Measurements from ENCODE around the gene HEPACAM2. TPM values are rescaled to one million over a fixed set of nuclear protein-coding genes. Genes with fewer than 3 reads are reported as not detected.

Gene HEPACAM2
- total and polyA plus RNA-seq, 2 of the 8 experiments (the other 6 are each of a cell fraction or from before 2014, with no cell fraction given): not detected

DNA sequence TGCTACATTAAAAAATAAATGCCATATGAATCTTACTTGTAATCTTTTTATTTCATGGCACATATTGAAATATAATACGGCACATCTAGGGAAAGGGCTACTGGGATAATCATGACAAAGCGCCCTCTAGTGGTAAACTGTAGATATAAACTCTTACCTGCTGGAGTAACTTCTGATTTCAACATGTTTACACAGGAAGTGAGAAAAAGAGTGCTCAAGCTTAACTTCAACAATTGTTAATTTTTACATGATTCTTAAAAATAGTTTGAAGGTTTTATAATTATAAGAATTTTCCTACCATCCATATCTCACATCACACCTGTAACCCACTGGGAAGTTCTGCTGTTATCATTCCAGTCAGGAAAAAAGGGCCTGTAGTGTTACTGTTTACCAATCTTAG is 2.0 kb upstream of the HEPACAM2 start:
- Histone ChIP-seq H3K4me1 (replicated peaks in 1 of 4; ENCODE audit: control insufficient read depth in 3 of 4, insufficient read depth in 4 of 4, low read length in 3 of 4) (no peaks in the 10 kb centered on the region), H3K27ac (ENCODE audit: low read depth, low read length) (no peak overlapping the region), H3K9me3 (ENCODE audit: insufficient read depth in 2 of 2, low read depth in 1 of 2, low read length in 1 of 2) (no peaks in the 10 kb centered on the region), H2BK20ac (ENCODE audit: low read length) (no peak overlapping the region), H4K5ac (ENCODE audit: insufficient read length, low read depth, low read length) (no peak overlapping the region), H2BK12ac (ENCODE audit: low read depth, low read length) (no peak overlapping the region), H3K79me2 (ENCODE audit: control insufficient read depth in 1 of 2, insufficient read depth in 2 of 2, low read length in 2 of 2) (peaks cover 0 to 7% of the 10 kb centered on the region in 2 experiments; a peak in 1 of 4 replicates), H3K4me2 (ENCODE audit: insufficient read depth in 1 of 2, low read depth in 2 of 2, low read length in 2 of 2) (no peak overlapping the region), H2BK120ac (replicated peaks; ENCODE audit: low read depth, low read length) (no peak overlapping the region), H2BK15ac (ENCODE audit: low read length) (no peak overlapping the region), H2BK5ac (ENCODE audit: low read depth, low read length) (no peak overlapping the region), H2AK5ac (ENCODE audit: low read depth, low read length) (no peak overlapping the region), H3K23ac (ENCODE audit: insufficient read length) (no peak overlapping the region), H3K79me1 (ENCODE audit: low read depth, low read length) (no peaks in the 10 kb centered on the region; the same call in 1 of the 2 replicates), H3K4ac (replicated peaks; ENCODE audit: insufficient read length, low read depth, low read length) (no peak overlapping the region), H3K23me2 (ENCODE audit: low read depth, low read length) (peaks cover 4% of the 10 kb centered on the region; the same call in 1 of the 2 replicates), H3K36me3 (ENCODE audit: control insufficient read depth in 2 of 4, insufficient read depth in 4 of 4, low read length in 3 of 4) (no peaks in the 10 kb centered on the region), H4K8ac (ENCODE audit: extremely low read depth, insufficient read depth, low read length) (no peak overlapping the region), H3K56ac (replicated peaks; ENCODE audit: insufficient read length, low read depth, low read length) (no peak overlapping the region), H4K91ac (replicated peaks; ENCODE audit: insufficient read length, low read length) (no peak overlapping the region), H2AFZ (ENCODE audit: low read length) (no peak overlapping the region), H3K18ac (ENCODE audit: extremely low read depth, low read length) (no peak overlapping the region), H3K27me3 (replicated peaks in 1 of 4; ENCODE audit: control insufficient read depth in 3 of 4, extremely low read depth in 1 of 4, insufficient read depth in 3 of 4, low read length in 3 of 4) (no peaks in the 10 kb centered on the region), H3K4me3 (ENCODE audit: extremely low read depth in 1 of 4, insufficient read depth in 2 of 4, low read depth in 3 of 4, low read length in 4 of 4) (no peak overlapping the region), H4K20me1 (replicated peaks in 1 of 2; ENCODE audit: control insufficient read depth in 1 of 2, insufficient read depth in 2 of 2, low read length in 2 of 2) (no peaks in the 10 kb centered on the region), H3K9ac (replicated peaks in 1 of 4; ENCODE audit: extremely low read depth in 1 of 4, low read depth in 3 of 4, low read length in 3 of 4) (no peak overlapping the region), H3K14ac (ENCODE audit: insufficient read length) (no peak overlapping the region)
- WGBS, 2 experiments (ENCODE audit: extremely low coverage in 1 of 2, insufficient coverage in 1 of 2, insufficient read length in 1 of 2, insufficient replicate concordance in 2 of 2, low coverage in 1 of 2, low lambda C conversion rate in 2 of 2, missing lambda C conversion rate in 1 of 2): 36% methylated on average over 2 of the region's 2 CpGs; no CpG with 5 or more reads in 1 of the 2 experiments
- CTCF ChIA-PET (ENCODE audit: partially characterized antibody): interaction anchor here (0.6 to 4.9 kb wide), 23 partner anchors 8 to 713 kb away, joined by 3 to 38 read pairs (median 5); no protein-coding TSS in a partner anchor
- FAIRE-seq (peak; percentile 19), DNase-seq (ENCODE audit: low read depth in 1 of 2, low spot score in 2 of 2) (no peak)
- POLR2A ChIA-PET (ENCODE audit: partially characterized antibody): no interaction called here
- TF ChIP-seq RAD21 (IDR thresholded peaks at IDR 0.05 in 1 of 2, conservative IDR thresholded peaks at IDR 0.05 in 1 of 2; ENCODE audit: low read depth in 2 of 2, low read length in 2 of 2) (peak; percentile 46 to 50; a peak in 3 of 4 replicates), SUZ12 (IDR thresholded peaks at IDR 0.05; ENCODE audit: low read length) (no peak)
- TF ChIP-seq, protein P1, sequence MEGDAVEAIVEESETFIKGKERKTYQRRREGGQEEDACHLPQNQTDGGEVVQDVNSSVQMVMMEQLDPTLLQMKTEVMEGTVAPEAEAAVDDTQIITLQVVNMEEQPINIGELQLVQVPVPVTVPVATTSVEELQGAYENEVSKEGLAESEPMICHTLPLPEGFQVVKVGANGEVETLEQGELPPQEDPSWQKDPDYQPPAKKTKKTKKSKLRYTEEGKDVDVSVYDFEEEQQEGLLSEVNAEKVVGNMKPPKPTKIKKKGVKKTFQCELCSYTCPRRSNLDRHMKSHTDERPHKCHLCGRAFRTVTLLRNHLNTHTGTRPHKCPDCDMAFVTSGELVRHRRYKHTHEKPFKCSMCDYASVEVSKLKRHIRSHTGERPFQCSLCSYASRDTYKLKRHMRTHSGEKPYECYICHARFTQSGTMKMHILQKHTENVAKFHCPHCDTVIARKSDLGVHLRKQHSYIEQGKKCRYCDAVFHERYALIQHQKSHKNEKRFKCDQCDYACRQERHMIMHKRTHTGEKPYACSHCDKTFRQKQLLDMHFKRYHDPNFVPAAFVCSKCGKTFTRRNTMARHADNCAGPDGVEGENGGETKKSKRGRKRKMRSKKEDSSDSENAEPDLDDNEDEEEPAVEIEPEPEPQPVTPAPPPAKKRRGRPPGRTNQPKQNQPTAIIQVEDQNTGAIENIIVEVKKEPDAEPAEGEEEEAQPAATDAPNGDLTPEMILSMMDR (IDR thresholded peaks at IDR 0.05; ENCODE audit: control extremely low read depth in 1 of 3, insufficient read depth in 1 of 3, low read depth in 1 of 3, low read length in 3 of 3): peak in 2 of 3 experiments; percentile 34 to 60; a peak in 2 of 4 replicates
